NB4 (cell line): ENCODE data around the gene CAMTA1.

Experiments used
- CTCF ChIP-seq: IDR thresholded peaks from one replicate; pipeline ENCODE4 v1.5.1; 2012; ENCODE audit warnings: low read depth, low read length
- MAX ChIP-seq: IDR thresholded peaks from 2 replicates; pipeline ENCODE4 v1.6.1; 2011; ENCODE audit warnings: low read depth, low read length
- POLR2A ChIP-seq: IDR thresholded peaks from 2 replicates; pipeline ENCODE4 v1.6.1; 2011; ENCODE audit warnings: mild to moderate bottlenecking; ENCODE audit not compliant: insufficient read length; ENCODE audit errors: extremely low read depth

- TF ChIP-seq CTCF: no peak
- no peak for TF ChIP-seq MAX
- TF ChIP-seq POLR2A: no peak
Observed at GRCh38 chr1:7579831-7580804, 794.9 kb downstream of the CAMTA1 start.
